ELF-1 (cell line): Measurements from ENCODE around the gene RNF13.
"Not testable (repeated sequence)": the region's sequence is repeated elsewhere in the genome, so short reads cannot be mapped to it uniquely, and the experiment has no call there.

ENCODE experiments used
- DNase-seq: peaks from one replicate; pipeline ENCODE4 v3.0.0-alpha.2; 2016; ENCODE audit warnings: low read depth, low spot score

Gene RNF13

DNA sequence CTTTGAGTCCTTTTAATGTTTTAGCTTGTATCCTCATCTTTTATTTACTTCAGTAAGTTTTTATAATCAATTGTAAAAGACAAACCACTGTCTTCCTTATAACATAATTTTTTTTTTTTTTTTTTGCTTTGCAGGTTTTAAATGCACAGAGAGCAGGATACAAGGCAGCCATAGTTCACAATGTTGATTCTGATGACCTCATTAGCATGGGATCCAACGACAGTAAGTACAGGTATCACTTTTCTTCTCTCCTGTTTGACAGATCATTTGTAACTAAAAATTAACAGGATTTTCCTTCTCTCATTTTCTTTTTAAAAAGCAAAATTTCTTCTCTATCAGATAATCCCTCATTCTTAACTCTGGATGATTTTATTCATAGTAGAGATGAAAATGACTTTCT lies 82.3 kb downstream of the RNF13 start:
- no peak for DNase-seq

- DNase-seq, result no peak
These were observed 82.8 kb downstream of the RNF13 start for GRCh38 chr3:149895769-149896168.

DNA sequence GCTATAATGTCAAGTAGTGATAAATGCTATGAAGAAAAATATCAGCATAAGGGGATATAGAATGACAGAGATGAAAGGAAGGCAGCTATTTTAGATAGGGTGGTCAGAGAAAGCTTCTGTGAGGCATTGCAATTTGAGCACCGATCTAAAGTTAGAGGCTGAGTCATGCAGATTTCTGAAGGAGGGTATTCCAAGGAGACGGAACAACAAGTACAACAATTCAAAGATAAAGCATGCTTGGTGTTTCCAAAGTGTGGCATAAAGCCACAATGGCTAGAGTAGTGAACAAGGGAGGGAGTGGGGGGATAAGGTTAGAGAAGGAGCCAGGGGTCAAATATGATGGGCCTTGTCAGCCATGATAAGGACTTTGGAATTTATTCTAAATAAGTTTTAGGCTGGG lies 85.8 kb downstream of the RNF13 start:
- no peak for DNase-seq

DNA sequence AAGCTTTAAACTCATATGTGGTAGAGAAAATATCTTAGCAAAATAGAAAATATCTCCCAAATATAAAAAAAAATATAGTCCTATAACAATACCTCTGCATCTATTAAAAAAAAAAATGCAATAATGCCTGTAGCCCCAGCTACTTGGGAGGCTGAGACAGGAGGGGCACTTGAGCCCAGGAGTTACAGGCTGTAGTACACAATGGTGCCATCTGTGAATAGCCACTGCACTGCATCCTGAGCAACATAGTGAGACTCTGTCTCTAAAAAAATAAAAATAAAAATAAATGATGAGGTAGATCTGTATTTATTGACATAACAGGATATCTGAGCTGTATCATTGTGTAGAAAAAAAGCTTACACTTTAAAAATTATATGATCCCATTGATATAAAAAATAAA lies 87.3 kb downstream of the RNF13 start:
- DNase-seq, result no peak

DNA sequence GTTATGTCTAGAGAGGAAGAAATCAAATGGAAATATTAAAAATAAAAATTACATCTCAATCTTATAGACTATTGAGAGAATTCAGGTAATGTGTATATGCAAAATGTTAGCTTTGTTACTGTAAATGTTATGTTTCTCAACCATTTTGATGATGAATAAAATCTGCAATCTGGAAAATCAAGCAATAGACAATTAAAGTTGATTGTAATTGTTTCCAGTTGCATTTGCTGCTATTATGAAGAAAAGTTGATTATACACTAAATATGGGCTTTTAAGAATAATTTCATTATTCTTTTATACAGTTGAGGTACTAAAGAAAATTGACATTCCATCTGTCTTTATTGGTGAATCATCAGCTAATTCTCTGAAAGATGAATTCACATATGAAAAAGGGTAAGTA lies 88.8 kb downstream of the RNF13 start:
- DNase-seq, result no peak

- DNase-seq, result no peak
These were observed 89.6 kb downstream of the RNF13 start for GRCh38 chr3:149902498-149903139.

- no peak for DNase-seq
These were observed 93.0 kb downstream of the RNF13 start for GRCh38 chr3:149906036-149906435.

GRCh38 chr3:149908424-149908957 lies 95.5 kb downstream of the RNF13 start:
- no peak for DNase-seq

DNA sequence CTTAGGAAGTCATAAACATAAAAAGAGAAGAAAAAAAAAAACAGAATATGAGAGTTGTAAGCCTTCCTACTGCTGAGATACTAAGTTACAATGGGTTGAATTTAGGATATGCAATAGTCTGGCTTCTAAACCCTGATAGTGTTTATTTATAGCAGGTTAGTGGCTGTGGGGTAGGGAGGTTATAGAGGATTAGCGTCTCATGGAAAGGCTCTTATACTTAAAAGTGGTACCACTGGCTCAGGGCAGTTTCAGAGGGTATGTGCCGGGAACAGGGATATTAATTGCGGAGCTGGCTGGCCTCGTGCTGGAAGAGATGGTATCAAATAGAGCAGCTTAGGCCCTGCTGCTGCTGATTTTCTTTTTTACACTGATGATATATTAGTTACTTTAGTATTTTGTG lies 96.9 kb downstream of the RNF13 start:
- no peak for DNase-seq

GRCh38 chr3:149917124-149917667 lies 104.2 kb downstream of the RNF13 start:
- DNase-seq, result no peak

- no peak for DNase-seq
These were observed 106.5 kb downstream of the RNF13 start for GRCh38 chr3:149919509-149919908.

GRCh38 chr3:149920119-149920518 lies 107.1 kb downstream of the RNF13 start:
- DNase-seq, result no peak

- DNase-seq, result no peak
These were observed 120.0 kb downstream of the RNF13 start for GRCh38 chr3:149933008-149933407.

DNA sequence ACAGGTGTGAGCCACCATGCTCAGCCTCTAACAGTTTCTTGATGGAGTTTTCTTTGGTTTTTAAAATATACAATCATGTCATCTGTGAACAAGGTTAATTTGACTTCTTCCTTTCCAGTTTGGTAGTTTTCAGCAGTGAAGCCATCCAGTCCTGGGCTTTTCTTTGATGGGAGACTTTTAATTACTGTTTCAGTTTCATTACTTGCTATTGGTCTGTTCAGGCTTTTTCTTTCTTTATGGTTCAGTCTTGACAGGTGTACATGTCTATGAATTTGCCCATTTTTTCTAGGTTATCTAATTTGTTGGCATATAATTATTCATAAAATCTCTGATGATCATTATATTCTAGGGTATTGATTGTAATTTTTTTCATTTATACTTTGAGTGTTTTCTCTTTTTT lies 120.8 kb downstream of the RNF13 start:
- no peak for DNase-seq

DNA sequence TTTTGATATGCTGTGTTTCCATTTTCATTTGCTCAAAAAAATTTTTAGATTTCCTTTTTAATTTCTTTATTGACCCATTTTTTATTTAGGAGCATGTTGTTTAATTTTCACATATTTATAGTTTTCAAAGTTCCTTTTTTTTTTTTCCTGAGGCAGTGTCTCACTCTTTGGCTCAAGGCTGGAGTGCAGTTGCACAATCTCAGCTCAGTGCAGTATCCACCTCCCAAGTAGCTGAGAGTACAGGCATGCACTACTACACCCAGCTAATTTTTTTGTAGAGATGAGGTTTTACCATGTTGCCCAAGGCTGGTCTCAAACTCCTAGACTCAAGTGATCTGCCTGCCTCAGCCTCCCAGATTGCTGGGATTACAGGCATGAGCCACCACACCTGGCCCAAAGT lies 121.5 kb downstream of the RNF13 start:
- DNase-seq, result no peak

DNA sequence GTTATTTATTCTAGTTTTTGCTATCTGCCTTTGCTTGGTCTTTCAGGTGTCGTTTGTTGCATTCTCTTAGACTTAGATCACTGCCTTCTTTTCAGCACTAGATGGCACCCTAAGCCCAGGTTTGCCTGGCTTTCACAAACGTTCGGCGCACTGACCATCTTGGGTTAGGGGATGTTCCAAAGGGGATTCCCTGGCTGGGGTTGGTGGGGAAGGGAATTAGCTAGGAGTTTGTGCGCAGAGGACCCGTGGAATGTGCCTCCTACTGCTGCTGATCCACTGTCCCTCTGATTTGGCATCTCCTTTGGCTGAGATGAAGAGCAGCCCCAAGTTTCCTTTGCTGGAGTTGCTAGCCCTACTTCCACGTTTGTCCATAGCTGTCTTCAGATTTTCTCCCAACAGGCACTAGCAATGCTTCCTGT lies 123.8 kb downstream of the RNF13 start:
- DNase-seq, result peak; percentile 81

GRCh38 chr3:149938392-149939055 lies 125.5 kb downstream of the RNF13 start:
- DNase-seq, result not testable (repeated sequence)

DNA sequence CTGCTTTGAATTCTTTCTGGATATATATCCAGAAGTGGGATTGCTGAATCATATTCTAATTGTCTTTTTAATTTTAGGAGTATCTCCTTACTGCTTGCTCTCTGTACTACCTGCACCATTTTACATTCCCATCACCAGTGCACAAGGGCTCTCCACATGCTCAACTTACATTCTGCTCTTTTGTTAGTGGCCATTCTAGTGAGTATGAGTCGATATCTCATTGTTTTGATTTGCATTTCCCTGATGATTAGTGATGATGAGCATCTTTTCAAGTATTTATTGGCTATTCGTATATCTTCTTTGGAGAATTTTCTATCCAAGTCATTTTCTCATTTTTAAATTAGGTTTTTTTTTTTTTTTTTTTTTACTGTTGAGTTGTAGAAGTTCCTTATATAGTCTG lies 128.2 kb downstream of the RNF13 start:
- no peak for DNase-seq

- DNase-seq, result no peak
These were observed 128.9 kb downstream of the RNF13 start for GRCh38 chr3:149941946-149942345.

- no peak for DNase-seq
These were observed 129.4 kb downstream of the RNF13 start for GRCh38 chr3:149942409-149942808.

DNA sequence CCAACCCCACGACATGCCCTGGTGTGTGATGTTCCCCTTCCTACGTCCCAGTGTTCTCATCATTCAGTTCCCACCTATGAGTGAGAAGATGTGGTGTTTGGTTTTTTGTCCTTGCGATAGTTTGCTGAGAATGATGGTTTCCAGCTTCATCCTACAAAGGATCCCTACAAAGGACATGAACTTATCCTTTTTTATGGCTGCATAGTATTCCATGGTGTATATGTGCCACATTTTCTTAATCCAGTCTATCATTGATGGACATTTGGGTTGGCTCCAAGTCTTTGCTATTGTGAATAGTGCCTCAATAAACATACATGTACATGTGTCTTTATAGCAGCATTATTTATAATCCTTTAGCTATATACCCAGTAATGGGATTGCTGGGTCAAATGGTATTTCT lies 131.0 kb downstream of the RNF13 start:
- not testable (repeated sequence) for DNase-seq

- DNase-seq, result no peak
These were observed 134.2 kb downstream of the RNF13 start for GRCh38 chr3:149947231-149947630.

DNA sequence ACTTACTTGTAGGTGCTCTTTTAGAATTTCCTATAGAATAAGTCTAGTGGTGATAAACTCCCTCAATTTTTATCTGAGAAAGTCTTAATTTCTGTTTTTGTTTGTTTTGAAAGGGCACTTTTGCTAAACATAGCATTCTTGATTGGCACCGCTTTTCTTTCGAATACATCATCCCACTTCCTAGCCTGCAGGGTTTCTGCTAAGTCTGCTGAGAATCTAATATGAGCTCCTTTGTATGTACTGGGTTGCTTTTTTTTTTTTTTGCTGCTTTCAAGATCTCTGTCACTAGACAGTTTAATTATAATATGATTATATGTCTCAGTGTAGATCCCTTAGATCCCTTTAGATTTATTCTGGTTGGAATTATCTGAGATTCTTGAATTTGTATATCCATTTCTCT lies 136.2 kb downstream of the RNF13 start:
- no peak for DNase-seq
